Measurements from ENCODE around the gene PTPRM.

PTPRM gene

DNA sequence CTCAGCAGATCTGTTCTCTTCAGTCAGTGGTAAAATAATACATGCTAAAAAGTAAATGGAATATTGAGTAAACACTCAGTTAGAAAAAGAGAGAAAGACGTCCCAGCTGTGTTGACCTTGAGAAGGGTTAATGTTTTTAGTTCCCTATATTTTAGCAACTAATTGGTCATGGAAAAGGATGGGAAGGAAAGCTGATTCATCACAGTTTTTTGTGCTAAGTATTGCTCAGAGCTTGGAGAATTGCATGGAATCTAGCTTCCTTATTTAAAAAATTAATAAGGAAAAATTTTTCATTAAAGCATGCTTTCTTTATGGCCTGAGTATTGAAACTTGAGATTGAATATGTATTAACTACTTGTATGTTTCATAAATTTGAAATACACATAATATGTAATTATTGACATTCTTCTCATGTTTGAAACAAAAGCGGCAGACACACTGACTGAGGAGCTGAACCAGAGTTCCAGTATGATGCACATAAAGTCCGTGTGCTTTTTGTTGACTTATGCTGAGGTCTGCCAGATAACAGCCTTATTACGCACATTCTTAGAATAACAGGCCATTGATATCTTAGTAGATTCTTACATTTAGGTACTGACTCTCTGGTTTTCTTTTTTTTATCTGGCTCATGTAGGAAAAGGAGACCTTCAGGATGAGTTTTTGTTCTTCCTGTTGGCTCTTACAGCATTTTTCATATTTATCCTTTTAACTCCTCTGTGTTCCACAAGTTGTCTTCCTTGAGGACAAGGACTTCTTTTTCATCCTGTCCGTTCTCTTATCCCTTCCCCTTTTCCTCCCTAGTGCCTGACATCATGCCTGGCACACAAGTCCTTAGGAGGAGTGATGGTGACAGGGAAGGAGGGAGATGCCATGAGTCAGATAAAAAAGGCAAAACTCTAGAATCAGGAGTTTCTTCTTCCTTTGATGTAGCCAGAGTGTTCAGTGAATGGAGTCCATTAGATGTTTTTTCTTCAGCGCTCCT is 194.1 kb downstream of the PTPRM start:
- no peak for DNase-seq

DNA sequence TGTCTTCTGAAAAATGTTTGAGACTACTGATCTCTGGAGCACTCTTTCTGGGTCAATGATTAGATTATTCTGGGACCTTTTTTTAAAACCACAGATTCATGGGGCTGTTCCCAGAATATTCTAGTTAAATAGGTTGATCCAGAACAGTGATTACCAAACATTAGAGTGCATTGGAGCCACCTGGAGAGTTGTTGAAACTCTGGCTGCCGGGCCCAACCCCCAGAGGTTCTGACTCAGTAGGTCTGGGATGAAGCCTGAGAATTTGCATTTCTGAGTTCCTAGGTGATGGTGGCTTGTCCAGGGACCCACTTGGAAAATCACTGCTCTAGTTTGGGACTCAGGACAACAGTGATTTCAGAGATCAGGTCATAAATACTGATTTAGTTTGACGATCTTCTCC is 197.3 kb downstream of the PTPRM start:
- no peak for DNase-seq

DNA sequence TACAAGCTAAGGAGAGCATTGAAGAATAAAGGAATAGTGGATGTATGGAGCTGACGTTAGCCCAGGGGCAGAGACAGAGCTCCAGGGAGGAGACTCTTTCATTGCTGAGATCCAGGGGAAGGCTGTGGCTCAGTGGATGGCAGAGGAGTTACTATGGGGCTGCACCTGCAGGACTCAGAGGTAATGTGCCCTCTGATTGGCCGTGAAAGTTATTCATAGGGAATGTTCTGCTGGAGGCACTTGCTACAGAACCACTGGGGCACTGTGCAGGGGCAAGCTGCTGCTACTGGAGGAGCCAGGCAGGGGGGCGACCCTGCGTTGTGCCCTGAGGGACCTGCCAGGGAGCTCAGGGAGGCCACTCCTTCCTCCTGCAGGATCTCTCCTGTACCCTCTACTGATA is 199.2 kb downstream of the PTPRM start:
- no peak for DNase-seq

DNA sequence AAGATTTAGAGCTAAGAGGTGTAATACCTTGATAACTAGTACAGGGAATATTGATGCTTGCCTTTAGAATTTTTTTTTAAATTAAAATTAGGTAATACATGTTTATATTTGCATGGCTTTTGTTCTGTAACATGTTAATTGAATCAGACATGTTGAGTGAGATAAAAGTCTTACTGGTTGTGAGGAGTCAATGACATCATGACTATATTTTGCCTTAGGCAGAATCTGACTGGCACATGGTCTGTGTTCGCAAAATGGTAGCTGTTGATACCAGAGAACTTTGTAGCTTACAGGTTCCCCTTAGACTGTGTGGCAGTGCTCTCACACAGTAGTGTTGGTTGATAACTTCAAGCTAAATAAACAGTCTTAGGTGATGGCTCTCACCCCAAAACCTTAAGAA is 199.7 kb downstream of the PTPRM start:
- no peak for DNase-seq

DNA sequence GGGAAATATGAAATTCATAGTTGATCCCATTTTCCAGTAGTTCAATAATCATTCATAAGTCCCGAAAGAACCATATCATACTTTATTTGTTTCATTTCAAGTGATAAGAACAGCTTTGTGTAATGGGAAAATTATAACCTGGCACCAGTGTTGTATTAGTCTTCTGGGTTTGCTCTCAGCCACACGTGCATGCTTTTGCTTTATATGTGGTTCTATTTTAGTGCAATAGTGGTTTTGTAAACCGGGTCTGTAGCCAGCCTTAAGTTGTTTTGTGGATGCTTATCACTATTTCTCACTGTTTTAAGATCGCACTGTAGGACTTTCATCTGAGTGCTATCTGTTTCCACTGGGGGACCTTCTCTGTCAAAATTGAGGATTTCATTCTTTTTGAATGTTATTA is 203.8 kb downstream of the PTPRM start:
- no peak for DNase-seq

DNA sequence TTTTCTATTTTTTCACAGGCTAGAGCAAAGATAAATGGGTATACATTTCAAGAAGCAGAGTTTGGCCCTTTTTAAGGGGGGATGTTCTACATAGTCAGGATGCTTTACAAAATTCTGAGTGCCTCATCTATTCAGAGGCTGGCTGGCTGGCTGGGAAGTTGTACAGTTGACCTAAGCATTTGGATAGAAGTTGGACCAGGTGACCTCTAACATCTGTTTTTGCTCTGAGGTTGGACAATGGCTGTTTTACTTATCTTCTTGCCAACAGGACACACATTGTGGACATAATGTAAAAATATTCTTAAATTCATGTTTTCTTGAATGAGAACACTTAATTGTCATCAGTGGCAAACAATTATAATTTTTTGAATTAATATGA is 205.4 kb downstream of the PTPRM start:
- DNase-seq, result no peak

DNA sequence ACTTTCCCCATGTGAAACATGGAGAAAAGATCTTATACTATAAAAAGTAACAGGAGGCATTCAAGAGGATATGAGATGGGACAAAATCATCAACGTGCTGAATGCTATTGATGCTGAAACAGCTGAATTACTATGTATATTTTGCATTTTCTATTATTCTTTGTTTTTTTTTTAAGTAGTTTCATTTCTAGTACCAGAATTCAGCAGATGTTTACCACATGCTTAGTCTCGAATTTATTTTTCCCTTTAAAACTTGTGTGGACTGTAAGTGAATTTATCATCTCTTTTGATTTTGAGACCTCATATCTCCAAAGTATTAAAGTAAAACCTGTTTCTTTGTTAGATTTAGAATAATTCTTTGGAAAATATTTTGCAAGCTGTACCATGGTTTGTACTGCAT is 205.8 kb downstream of the PTPRM start:
- DNase-seq, result no peak

DNA sequence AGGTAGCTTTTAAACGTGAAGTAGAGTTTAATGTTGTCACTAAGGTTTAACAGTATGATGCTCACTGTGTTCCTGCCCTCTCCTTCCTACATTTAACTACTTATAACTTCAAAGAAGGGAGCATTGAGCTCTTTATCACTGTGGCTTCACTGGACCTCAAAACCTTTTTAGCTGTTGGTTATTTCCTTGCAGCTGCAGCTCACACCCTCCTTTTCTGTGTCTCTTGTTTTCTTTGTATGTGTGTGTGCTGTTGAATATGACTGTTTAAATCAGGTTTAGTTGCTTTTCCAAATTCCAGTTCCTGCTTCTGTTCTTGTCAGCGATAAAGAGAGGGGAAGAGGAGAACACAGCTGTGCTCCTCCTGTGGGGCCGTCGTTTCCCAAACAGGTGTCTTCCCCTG is 208.0 kb downstream of the PTPRM start:
- no peak for DNase-seq

DNA sequence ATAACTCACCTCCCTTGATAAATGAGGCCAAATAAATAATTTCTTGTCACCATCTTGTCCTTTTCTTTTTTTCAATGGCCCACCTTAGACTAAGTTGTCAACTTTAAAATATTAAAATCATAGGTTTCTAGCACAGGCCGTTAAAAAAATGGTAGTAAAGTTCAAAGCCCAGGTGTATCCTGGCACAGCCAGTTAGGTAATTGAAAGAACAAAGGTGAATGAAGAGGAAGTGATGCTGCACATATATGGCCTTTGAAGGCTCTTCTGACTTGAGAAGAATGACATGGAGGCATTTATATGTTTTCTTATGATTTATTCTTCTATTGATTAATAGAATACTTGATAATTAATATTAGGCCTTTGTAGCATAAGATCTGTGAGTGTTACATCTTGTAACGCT is 208.7 kb downstream of the PTPRM start:
- DNase-seq, result no peak

DNA sequence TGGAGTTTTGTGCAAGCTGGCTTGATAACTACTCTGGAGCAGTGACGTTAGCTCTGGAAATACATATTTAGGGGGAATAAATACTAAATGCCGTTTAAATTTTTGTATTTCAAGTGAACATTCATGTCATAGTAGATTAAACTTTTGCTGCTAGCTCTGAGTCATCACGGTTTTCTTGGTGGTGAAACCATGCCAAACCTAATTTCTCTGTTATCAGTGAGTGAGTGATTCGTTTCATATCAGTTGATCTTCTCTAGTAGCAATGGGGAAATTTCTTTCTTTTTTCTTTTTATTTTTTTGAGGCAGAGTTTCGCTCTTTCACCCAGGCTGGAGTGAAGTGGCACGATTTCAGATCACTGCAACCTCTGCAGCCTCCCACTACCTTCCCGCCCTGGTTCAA is 211.1 kb downstream of the PTPRM start:
- no peak for DNase-seq

DNA sequence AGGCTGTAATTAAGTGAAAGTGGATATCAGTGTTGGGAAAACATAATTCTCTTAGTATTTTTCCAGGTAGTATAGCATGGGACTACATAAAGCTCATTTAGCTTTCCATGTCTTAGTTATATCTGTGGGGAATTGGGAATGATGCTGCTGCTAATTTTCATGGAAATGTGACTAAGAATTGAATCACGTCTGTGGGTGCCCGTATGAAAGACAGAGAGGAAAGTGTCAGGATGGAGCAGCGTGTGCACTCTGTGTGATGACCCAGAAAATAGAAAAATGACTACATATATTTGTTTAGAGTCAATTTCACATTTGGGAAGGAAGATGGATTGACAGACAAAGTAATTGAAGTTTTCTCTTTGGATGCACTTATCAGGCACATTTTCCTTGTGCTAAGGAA is 212.1 kb downstream of the PTPRM start:
- DNase-seq, result no peak

DNA sequence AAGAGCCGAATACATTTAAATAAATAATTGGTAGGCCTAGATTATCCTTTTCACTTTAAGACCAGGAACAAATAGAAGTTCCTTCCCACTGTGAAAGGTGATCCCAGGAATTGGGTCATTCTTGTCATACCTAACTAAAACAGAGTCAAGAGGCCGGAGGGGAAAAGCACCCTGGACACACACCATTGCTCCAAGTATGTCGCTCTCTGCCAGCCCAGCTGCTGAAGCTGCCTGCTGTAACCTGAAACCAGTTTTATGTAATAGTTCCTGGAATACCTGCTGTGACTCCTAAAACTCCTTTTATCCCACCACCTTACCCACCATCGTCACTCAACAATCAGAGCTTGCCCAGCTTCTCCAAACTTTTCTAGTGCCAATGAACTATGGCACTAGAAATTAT is 217.1 kb downstream of the PTPRM start:
- no peak for DNase-seq

DNA sequence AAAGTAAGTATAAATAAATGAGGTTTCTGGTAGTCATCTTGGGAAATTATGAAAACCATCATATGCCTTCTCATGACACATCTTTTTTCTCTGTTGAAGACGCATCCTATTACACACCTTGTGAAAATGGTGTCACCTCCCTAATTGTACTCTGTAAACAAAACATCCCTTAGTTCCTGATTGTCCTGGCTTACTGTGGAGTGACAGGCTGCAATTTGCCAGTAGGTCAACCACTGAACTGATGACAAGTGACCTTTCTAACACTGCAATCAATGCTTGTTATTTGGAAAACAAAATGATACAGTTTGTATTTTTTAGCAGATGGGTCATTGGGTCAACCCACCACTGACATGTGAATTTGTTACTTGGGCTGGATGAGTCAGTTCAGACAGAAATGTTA is 219.5 kb downstream of the PTPRM start:
- no peak for DNase-seq

DNA sequence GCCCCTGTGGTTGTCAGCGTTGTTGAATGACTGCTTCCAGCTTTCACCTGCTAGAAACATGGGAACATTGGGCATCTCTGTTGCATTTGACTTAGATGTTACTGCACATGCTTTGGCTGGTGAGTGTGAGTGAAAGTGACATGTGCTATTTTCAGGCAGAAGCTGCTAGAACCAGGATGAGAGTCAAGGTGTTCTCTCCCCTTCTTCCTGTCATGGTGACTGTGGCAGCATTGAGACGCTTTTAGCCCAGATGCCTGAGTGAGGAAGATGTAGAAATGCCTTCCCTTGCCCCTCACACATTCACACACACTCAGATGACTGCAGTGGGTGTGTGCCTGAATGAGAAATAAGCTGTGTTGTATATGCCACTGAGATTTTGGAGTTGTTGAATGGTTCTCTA is 220.2 kb downstream of the PTPRM start:
- DNase-seq, result no peak

DNA sequence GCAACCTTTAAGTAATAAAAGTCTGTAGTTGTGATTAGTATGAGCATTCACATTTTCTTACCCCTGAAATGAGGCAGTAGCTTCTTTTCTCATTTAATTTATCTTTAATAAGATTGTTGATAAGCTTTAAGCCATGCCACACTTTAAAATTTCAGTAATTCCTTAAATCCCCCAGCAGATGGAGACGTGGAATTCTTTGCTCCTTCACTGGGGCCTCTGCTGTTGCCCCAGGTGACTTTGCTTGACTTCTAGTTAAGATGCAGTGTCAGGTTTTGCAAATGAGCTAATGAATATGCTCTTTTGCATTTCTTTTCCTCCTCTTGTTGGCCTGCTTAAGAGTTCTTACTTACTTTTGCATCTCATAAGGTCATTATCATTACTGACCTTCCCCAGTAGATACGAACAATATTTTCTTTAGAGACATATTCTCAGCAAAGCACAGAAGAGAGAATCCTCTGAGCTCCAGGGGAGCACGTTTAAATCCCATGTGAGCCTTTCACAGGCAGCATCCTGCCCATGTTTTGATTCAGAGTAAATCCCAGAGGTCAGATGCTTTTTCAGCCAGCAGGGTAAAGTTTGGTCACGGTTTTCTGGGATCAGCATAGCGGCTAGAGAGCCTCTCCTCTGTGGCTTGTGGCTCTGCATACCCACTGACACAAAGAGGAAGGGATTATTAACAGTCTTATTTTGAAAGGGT is 222.9 kb downstream of the PTPRM start:
- no peak for DNase-seq

DNA sequence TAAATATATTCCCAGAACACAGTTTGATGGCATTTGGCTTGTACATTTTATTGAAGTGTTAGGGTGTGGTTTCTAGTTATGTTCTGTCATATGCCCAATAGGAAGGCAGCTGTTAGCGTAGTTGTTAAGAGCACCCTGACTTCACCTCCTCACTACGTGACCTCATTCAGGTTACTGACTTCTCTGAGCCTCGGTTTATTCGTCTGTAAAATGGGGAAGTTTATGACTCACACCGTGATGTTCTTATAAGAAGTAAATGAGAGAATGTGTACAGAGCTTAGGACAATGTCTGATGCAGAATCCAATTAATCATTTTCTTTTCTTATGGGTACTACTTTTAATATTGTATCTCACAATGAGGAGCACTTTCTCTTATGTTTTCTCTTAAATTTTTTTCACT is 226.0 kb downstream of the PTPRM start:
- DNase-seq, result no peak

DNA sequence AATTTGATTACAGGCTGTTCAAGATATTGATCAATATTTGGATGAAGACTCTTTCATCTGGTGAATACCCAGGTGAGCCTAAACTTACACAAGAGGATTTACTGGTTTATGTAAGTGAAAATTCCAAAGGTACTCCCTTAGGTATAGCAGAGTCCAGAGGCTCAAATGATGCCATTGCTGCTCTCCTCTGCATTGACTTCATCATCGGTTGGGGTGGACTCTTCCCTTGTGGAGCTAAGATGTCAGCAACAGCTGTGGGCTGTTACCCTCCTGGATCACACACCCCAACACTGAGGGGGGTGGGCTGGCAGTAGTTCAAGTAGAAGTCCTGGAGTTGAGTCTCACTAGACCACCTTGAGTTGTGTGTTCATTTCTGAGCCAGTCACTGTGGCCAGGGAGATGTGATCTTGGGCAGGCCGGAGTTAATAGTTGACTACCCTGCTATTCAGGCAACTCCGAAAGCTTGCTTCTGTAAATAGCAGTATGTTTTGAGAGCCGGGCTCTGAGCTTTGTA is 236.9 kb downstream of the PTPRM start:
- DNase-seq, result no peak

DNA sequence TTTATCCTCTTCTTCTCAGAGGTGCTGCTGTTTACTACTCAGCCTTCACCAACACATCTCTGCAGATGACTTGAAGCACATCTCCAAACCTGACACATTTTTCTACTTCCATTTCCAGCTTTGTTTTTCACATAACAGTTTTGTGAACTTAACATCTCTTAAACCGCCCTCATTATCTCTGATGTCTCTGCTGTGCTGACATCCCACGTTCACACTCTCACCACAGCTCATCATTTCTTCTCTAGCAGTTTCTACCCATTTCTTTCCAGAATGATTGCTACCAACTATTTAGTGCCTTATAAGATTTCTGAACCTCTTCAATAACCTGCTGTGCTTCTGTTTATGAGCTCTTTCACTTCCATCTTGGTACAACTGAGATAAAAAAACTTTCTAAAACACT is 238.0 kb downstream of the PTPRM start:
- DNase-seq, result no peak

DNA sequence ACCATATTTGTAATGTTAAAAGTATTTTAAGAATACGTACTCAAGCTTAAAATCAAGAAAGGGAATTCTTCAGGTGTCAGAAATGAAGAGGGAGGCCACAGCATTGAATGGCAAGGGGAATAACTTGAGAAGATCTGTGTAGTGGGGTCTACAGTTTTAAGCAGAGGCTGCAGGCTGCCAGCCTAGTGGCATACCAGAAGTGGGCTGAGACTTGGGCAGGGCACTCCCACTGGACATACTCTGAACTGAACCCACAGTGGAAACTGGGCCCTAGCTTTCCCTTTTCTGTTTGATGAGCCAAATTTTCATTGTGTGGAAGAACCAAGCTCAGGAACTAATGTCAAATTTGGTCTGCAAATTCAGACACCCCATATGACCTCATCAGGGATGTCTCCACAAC is 238.8 kb downstream of the PTPRM start:
- no peak for DNase-seq

DNA sequence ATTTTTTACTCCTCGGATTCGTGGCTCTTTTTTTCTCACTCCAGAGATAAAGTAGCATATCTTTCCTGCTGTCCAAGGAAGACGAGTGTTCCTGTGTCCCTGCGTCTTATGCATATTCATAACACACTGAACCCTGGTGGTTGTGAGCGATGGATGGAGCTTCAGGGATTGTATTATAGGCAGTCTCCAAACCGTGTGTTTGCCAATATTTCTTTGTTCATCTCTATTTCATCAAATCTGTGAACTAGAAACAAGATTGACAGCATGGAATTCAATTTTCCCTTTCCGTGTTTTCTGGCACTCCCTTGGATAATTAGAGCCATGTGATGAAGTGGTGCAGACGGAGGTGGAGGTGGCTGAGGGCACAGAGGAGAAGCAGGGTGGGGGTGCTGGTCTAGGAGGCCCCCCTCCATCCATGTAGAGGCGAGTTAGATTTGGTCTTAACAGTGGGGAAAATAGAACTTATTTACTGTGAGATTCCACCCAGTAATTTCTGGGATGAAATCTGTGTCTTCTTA is 240.9 kb downstream of the PTPRM start:
- DNase-seq, result no peak

DNA sequence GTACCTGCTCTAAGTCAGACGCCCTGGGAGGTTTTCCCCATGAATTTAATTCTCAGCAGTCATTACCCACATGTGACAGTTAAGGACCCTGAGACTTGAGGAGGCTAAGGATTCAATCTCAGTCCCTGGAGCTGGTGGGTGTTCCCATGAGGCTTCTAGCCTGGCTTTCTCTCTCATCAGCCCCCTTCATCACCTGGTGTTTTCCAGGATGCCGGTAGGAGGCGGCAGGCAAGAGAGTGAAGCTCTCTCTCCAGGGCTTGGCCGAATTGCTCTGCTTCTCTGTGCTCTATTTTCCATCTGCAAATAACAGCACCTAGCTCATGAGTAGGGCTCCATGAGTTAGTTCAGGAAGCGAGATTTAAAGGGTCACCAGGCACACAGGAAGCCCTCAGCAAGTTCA is 241.9 kb downstream of the PTPRM start:
- no peak for DNase-seq

DNA sequence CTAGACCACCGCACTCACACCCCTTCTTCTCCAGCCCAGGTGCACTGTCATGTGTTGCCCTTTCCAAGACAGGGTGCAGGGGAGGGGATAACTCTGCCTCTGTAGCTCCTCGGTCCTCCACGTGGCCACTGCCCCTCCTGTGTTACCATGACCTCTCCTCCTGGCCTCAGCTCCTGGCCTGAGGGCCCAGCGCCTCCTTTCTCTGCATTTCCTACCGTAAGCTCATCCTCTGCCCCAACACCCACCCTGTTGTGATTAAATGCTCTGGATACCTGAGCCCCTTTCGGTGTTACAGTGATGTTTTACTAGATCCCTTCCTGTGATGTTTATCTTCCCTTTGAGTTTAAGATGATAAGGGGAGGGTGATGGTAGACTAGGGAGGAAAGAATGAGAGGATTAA is 242.3 kb downstream of the PTPRM start:
- DNase-seq, result no peak

DNA sequence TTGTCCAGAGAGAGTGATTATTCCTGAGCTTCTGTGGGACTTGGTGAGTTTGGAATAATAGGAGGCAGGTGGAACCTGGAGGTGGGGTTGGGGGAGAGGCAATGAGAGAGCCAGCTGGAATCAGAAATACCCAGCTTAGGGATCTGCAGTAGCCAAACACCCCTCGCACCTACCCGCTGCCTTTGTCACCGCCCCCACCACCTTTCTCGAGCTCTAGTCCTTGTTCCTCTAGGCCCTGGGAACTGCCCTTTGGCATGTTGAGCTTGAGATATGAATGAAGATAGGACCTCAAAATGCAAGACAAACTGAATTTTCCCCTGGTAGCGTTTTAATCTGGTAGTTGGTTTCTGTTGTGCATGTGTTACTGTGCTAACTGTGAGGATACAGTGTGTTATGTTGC is 242.9 kb downstream of the PTPRM start:
- DNase-seq, result no peak

DNA sequence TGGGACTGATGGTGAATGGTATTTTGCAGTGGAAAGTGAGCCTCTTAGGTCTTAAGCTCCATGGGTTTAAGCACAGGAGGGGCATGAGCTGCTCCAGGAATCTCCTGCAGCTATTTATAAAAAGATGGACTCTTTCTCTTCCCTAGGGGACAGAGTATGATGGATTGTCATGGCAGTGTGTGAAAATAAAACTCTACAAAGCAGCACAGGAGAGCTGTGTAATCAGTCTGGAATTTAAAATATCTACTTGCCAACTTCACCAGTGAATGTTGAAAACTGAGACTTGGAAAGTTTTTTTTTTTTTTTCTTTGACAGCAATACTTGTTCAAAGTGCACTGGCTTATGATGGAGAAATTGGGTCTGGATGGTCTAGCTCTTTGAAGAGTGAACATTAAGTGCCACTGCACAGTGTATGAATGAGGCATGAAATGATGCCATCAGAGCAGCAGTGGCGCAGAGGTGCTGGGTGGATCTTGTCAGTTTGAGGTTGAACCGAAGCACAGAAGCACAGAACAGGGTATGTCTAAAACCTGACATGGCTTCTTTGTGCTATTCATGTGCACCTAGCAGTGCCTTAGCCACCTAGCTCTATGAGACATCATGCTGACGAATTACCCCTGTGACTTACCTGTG is 245.4 kb downstream of the PTPRM start:
- DNase-seq, result no peak

Data from stimulated activated CD8-positive, alpha-beta memory T cell treated with anti-CD3 and anti-CD28 coated beads, Interleukin-4, amount 100 ng/mL, for 48 hours (primary cell).